SK-N-MC (cell line): ENCODE measurements around the gene ACER3.
"Not testable (repeated sequence)": the region's sequence is repeated elsewhere in the genome, so short reads cannot be mapped to it uniquely, and the experiment has no call there.

Source experiments
- DNase-seq: peaks from one replicate; pipeline ENCODE4 v3.0.0-alpha.2; 2011; ENCODE audit warnings: low read depth, low spot score
- H3K27ac ChIP-seq: fragments of 200-600 bp; sonication (generic); 2 replicates; pipeline ENCODE4 v1.5.1; 2016; ENCODE audit warnings: mixed run types
- H3K36me3 ChIP-seq: fragments of 200-600 bp; sonication (generic); 2 replicates; pipeline ENCODE4 v1.6.1; 2017; ENCODE audit warnings: antibody characterized with exemption, low read length, mixed read lengths; ENCODE audit not compliant: insufficient read depth
- H3K4me3 ChIP-seq: fragments of 200-600 bp; sonication (generic); 2 replicates; pipeline ENCODE4 v1.5.1; 2016
- H3K9ac ChIP-seq: fragments of 200-600 bp; sonication (generic); 2 replicates; pipeline ENCODE4 v1.8.0; 2017; ENCODE audit warnings: mixed run types, mixed read lengths; ENCODE audit not compliant: insufficient read length
- H3K9me3 ChIP-seq: fragments of 200-600 bp; sonication (generic); 2 replicates; pipeline ENCODE4 v1.6.1; 2017; ENCODE audit warnings: low read depth, mild to moderate bottlenecking, antibody characterized with exemption, low read length, moderate library complexity, mixed read lengths
- EZH2 ChIP-seq: fragments of 200-600 bp; sonication (generic); IDR thresholded peaks from one replicate; pipeline ENCODE4 v1.6.1; 2017; ENCODE audit warnings: antibody characterized with exemption
- FOXP2 ChIP-seq: optimal IDR thresholded peaks from 2 replicates; pipeline ENCODE3; 2011; ENCODE audit warnings: mild to moderate bottlenecking, moderate library complexity; ENCODE audit not compliant: insufficient read depth; ENCODE audit errors: extremely low read length, control extremely low read depth
- POLR2AphosphoS5 ChIP-seq: IDR thresholded peaks from 2 replicates; pipeline ENCODE4 v1.6.1; 2012; ENCODE audit warnings: mild to moderate bottlenecking, low read depth, low read length, borderline replicate concordance

Gene ACER3

GRCh38 chr11:76962583-76963416 is 102.1 kb downstream of the ACER3 start:
- no peak overlapping the region for H3K9ac ChIP-seq
- TF ChIP-seq EZH2 (no peak), FOXP2 (no peak), POLR2AphosphoS5 (no peak)

GRCh38 chr11:76963417-76964168 is 102.9 kb downstream of the ACER3 start:
- not testable (repeated sequence) for DNase-seq, H3K9ac ChIP-seq, H3K4me3 ChIP-seq, H3K27ac ChIP-seq, H3K9me3 ChIP-seq, H3K36me3 ChIP-seq

More at GRCh38 chr11:76962583-76963416, 102.1 kb downstream of the ACER3 start:
- Histone ChIP-seq H3K9me3 (no peaks in the 10 kb centered on the region), H3K36me3 (no peaks in the 10 kb centered on the region), H3K27ac (no peak overlapping the region), H3K4me3 (no peak overlapping the region)
- no peak for DNase-seq

- TF ChIP-seq FOXP2 (no peak), EZH2 (no peak)
- Histone ChIP-seq H3K27ac (no peak overlapping the region), H3K9ac (no peak overlapping the region), H3K9me3 (no peaks in the 10 kb centered on the region), H3K4me3 (no peak overlapping the region), H3K36me3 (no peaks in the 10 kb centered on the region)
- DNase-seq, result no peak
Observed at GRCh38 chr11:76972051-76972450, 111.3 kb downstream of the ACER3 start.

GRCh38 chr11:76974179-76974891 is 113.6 kb downstream of the ACER3 start:
- DNase-seq, result no peak

GRCh38 chr11:76975513-76975912 is 114.8 kb downstream of the ACER3 start:
- H3K9me3 ChIP-seq, result no peaks in the 10 kb centered on the region
- no peak overlapping the region for H3K27ac ChIP-seq
- H3K36me3 ChIP-seq, result no peaks in the 10 kb centered on the region
- H3K9ac ChIP-seq, result no peak overlapping the region
- H3K4me3 ChIP-seq, result no peak overlapping the region
- no peak for DNase-seq
- no peak for TF ChIP-seq FOXP2
- TF ChIP-seq EZH2, result no peak
- TF ChIP-seq POLR2AphosphoS5, result no peak

More at GRCh38 chr11:76974179-76974891, 113.6 kb downstream of the ACER3 start:
- H3K36me3 ChIP-seq, result no peaks in the 10 kb centered on the region
- no peaks in the 10 kb centered on the region for H3K9me3 ChIP-seq
- H3K4me3 ChIP-seq, result no peak overlapping the region
- H3K9ac ChIP-seq, result no peak overlapping the region
- H3K27ac ChIP-seq, result no peak overlapping the region
- TF ChIP-seq FOXP2 (no peak), POLR2AphosphoS5 (no peak), EZH2 (no peak)

GRCh38 chr11:76977791-76978190 is 117.1 kb downstream of the ACER3 start:
- Histone ChIP-seq H3K9ac (no peak overlapping the region), H3K27ac (no peak overlapping the region), H3K9me3 (no peaks in the 10 kb centered on the region), H3K4me3 (no peak overlapping the region), H3K36me3 (no peaks in the 10 kb centered on the region)
- DNase-seq, result no peak
- TF ChIP-seq POLR2AphosphoS5 (no peak), EZH2 (no peak), FOXP2 (no peak)

- no peak overlapping the region for H3K27ac ChIP-seq
- no peaks in the 10 kb centered on the region for H3K9me3 ChIP-seq
- no peak for DNase-seq
- H3K4me3 ChIP-seq, result no peak overlapping the region
- no peaks in the 10 kb centered on the region for H3K36me3 ChIP-seq
- H3K9ac ChIP-seq, result no peak overlapping the region
- TF ChIP-seq EZH2 (no peak), POLR2AphosphoS5 (no peak), FOXP2 (no peak)
Observed at GRCh38 chr11:76978239-76978638, 117.5 kb downstream of the ACER3 start.

GRCh38 chr11:76978818-76979217 is 118.1 kb downstream of the ACER3 start:
- Histone ChIP-seq H3K9me3 (no peaks in the 10 kb centered on the region), H3K27ac (no peak overlapping the region), H3K9ac (no peak overlapping the region), H3K4me3 (no peak overlapping the region), H3K36me3 (no peaks in the 10 kb centered on the region)
- no peak for DNase-seq
- TF ChIP-seq FOXP2, result no peak

GRCh38 chr11:76980196-76980595 is 119.5 kb downstream of the ACER3 start:
- Histone ChIP-seq H3K27ac (no peak overlapping the region), H3K4me3 (no peak overlapping the region), H3K9me3 (no peaks in the 10 kb centered on the region), H3K36me3 (no peaks in the 10 kb centered on the region), H3K9ac (no peak overlapping the region)
- TF ChIP-seq POLR2AphosphoS5, result no peak
- TF ChIP-seq FOXP2, result no peak
- TF ChIP-seq EZH2, result no peak
- no peak for DNase-seq
